Neural cell (in vitro differentiated cells): ENCODE data around the gene MPPED2. TPM values are rescaled to one million over a fixed set of nuclear protein-coding genes. Genes with fewer than 3 reads are reported as not detected.

Source experiments
- H2AFZ ChIP-seq: fragments of 200-600, 300-800 bp; sonication (generic), shearing (Covaris generic); 2 replicates; pipeline ENCODE4 v1.6.0; 2014; ENCODE audit warnings: low read depth, mild to moderate bottlenecking, antibody characterized with exemption, low read length, moderate library complexity
- H3F3A ChIP-seq: fragments of 200-600 bp; shearing (Covaris generic); 2 replicates; pipeline ENCODE4 v1.6.1; 2016; ENCODE audit warnings: mild to moderate bottlenecking, moderate library complexity, mixed read lengths, antibody characterized with exemption, low read length; ENCODE audit not compliant: insufficient read depth, poor library complexity, severe bottlenecking
- H3K27ac ChIP-seq: fragments of 200-600, 300-800 bp; sonication (generic), shearing (Covaris generic); 2 replicates; pipeline ENCODE4 v1.5.1; 2014; ENCODE audit warnings: mild to moderate bottlenecking, low read length, moderate library complexity
- H3K27me3 ChIP-seq: fragments of 300-800, 200-600 bp; sonication (generic), shearing (Covaris generic); 2 replicates; pipeline ENCODE4 v1.6.0; 2014; ENCODE audit warnings: mild to moderate bottlenecking, low read depth, low read length, moderate library complexity; ENCODE audit not compliant: insufficient read depth
- H3K36me3 ChIP-seq: fragments of 300-800, 200-600 bp; sonication (generic), shearing (Covaris generic); 2 replicates; pipeline ENCODE4 v1.5.1; 2014; ENCODE audit warnings: mild to moderate bottlenecking, antibody characterized with exemption, low read length, moderate library complexity; ENCODE audit not compliant: insufficient read depth
- H3K4me2 ChIP-seq: fragments of 300-800, 200-600 bp; sonication (generic), shearing (Covaris generic); 2 replicates; pipeline ENCODE4 v1.6.0; 2014; ENCODE audit warnings: mild to moderate bottlenecking, low read length
- H3K4me3 ChIP-seq: fragments of 300-800, 200-600 bp; sonication (generic), shearing (Covaris generic); 2 replicates; pipeline ENCODE4 v1.5.1; 2014; ENCODE audit warnings: mild to moderate bottlenecking, low read length, moderate library complexity
- H3K79me2 ChIP-seq: fragments of 200-600 bp; shearing (Covaris generic); replicated peaks from 2 replicates; pipeline ENCODE4 v1.6.0; 2014; ENCODE audit warnings: mild to moderate bottlenecking, low read length, moderate library complexity; ENCODE audit not compliant: insufficient read depth
- H3K9ac ChIP-seq: fragments of 300-800, 200-600 bp; sonication (generic), shearing (Covaris generic); 2 replicates; pipeline ENCODE4 v1.6.1; 2016; ENCODE audit warnings: mild to moderate bottlenecking, low read length, mixed read lengths
- H3K9me2 ChIP-seq: fragments of 200-600 bp; shearing (Covaris generic); 2 replicates; pipeline ENCODE4 v1.6.1; 2016; ENCODE audit warnings: mild to moderate bottlenecking, low read length, mixed read lengths; ENCODE audit not compliant: insufficient read depth
- H3K9me3 ChIP-seq: fragments of 200-600, 300-800 bp; sonication (generic), shearing (Covaris generic); 2 replicates; pipeline ENCODE4 v1.6.1; 2016; ENCODE audit warnings: mild to moderate bottlenecking, mixed run types, low read length, moderate library complexity, mixed read lengths
- H4K20me1 ChIP-seq: fragments of 200-600 bp; shearing (Covaris generic); 2 replicates; pipeline ENCODE4 v1.6.1; 2016; ENCODE audit warnings: mild to moderate bottlenecking, mixed run types; ENCODE audit not compliant: insufficient read depth
- EP300 ChIP-seq: fragments of 450-650 bp; conservative IDR thresholded peaks from 2 replicates; pipeline ENCODE4 v1.6.1; 2014; ENCODE audit warnings: antibody characterized with exemption, mild to moderate bottlenecking, moderate library complexity; ENCODE audit not compliant: poor library complexity, severe bottlenecking
- EZH2 ChIP-seq: fragments of 200-600, 300-800 bp; shearing (Covaris generic), sonication (generic); IDR thresholded peaks from 2 replicates; pipeline ENCODE4 v1.6.1; 2014; ENCODE audit warnings: antibody characterized with exemption, low read length, borderline replicate concordance, mild to moderate bottlenecking; ENCODE audit not compliant: insufficient read depth, poor library complexity, severe bottlenecking
- MXI1 ChIP-seq: fragments of 450-650 bp; conservative IDR thresholded peaks from 2 replicates; pipeline ENCODE4 v1.6.1; 2014; ENCODE audit warnings: antibody characterized with exemption, mild to moderate bottlenecking; ENCODE audit not compliant: poor library complexity, severe bottlenecking
- POLR2AphosphoS5 ChIP-seq: IDR thresholded peaks from 2 replicates; pipeline ENCODE4 v1.6.1; 2012
- RAD21 ChIP-seq: fragments of 450-650 bp; conservative IDR thresholded peaks from 2 replicates; pipeline ENCODE4 v1.6.1; 2014; ENCODE audit warnings: antibody characterized with exemption, mild to moderate bottlenecking, moderate library complexity
- SMC3 ChIP-seq: fragments of 450-650 bp; conservative IDR thresholded peaks from 2 replicates; pipeline ENCODE4 v1.6.1; 2014; ENCODE audit warnings: antibody characterized with exemption, mild to moderate bottlenecking, moderate library complexity; ENCODE audit not compliant: poor library complexity
- TAF1 ChIP-seq: IDR thresholded peaks from 2 replicates; pipeline ENCODE4 v1.6.1; 2012; ENCODE audit warnings: low read depth
- polyA plus RNA-seq: library from polyadenylated mRNA; depleted of rRNA; stranded (reverse); fragments of >200 nt; gene quantifications from 2 replicates; pipeline ENCODE4 v1.2.3, GENCODE V29; 2014
- TF ChIP-seq, protein P1 (sequence below): IDR thresholded peaks from 2 replicates; pipeline ENCODE4 v1.6.1; 2012; ENCODE audit warnings: borderline replicate concordance
- TF ChIP-seq, protein P2 (sequence below): fragments of 450-650 bp; IDR thresholded peaks from 2 replicates; pipeline ENCODE4 v1.5.1; 2014; ENCODE audit warnings: antibody characterized with exemption, mild to moderate bottlenecking, moderate library complexity; ENCODE audit not compliant: poor library complexity, severe bottlenecking

The MPPED2 gene
- polyA plus RNA-seq, 1 donor from 2014 or later: 99.7 TPM

DNA sequence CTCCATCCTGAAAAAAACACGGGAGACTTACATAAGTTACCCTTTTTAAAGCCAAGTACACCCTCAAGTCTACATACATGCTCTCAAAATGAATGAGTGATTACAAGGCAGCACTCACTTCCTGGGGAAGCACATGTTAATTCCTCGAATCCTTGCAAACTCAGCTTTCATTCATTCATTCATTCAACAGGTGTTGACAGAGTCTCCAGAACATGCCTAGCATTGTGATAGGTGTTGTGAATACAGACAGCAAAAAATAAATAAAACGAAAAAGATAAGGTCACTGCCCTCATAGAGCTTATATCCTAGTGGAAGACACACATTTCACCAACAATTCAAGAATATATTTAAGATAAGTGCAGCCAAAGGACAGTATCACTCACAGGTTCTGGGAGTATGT is 19.7 kb downstream of the MPPED2 start:
- no peaks in the 10 kb centered on the region for H3K9me2 ChIP-seq

DNA sequence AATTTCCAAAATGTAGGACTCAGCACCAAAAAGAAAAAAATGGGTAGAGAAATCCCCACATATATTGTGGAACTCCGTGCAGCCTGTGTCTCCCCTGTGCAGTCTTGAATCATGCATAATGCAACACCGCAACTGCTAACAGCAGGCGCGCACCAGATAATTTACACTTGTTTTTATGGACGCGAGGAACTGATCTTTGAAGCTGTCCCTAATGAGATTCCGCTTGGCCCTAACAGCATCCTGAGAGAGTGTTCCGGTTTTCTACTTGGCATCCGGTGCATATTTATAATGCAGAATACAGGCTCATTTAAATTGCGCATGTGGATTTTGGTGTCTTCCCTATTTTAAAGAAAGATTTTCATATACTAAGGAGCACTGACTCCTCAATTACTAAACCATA is 21.1 kb downstream of the MPPED2 start:
- Histone ChIP-seq H3K9me2 (no peaks in the 10 kb centered on the region), H4K20me1 (no peaks in the 10 kb centered on the region), H3K4me2 (peak overlapping the region; percentile 38), H3K9ac (peak overlapping the region; percentile 32), H3K27ac (peak overlapping the region; percentile 34), H3K9me3 (peaks cover 4% of the 10 kb centered on the region), H3F3A (peaks cover 3% of the 10 kb centered on the region), H3K27me3 (no peaks in the 10 kb centered on the region), H3K79me2 (peaks cover 70% of the 10 kb centered on the region), H2AFZ (no peak overlapping the region), H3K36me3 (peaks cover 9% of the 10 kb centered on the region), H3K4me3 (peak overlapping the region; percentile 49)
- TF ChIP-seq SMC3 (peak; percentile 22), POLR2AphosphoS5 (peak; percentile 39), RAD21 (no peak)
- TF ChIP-seq, protein P1, sequence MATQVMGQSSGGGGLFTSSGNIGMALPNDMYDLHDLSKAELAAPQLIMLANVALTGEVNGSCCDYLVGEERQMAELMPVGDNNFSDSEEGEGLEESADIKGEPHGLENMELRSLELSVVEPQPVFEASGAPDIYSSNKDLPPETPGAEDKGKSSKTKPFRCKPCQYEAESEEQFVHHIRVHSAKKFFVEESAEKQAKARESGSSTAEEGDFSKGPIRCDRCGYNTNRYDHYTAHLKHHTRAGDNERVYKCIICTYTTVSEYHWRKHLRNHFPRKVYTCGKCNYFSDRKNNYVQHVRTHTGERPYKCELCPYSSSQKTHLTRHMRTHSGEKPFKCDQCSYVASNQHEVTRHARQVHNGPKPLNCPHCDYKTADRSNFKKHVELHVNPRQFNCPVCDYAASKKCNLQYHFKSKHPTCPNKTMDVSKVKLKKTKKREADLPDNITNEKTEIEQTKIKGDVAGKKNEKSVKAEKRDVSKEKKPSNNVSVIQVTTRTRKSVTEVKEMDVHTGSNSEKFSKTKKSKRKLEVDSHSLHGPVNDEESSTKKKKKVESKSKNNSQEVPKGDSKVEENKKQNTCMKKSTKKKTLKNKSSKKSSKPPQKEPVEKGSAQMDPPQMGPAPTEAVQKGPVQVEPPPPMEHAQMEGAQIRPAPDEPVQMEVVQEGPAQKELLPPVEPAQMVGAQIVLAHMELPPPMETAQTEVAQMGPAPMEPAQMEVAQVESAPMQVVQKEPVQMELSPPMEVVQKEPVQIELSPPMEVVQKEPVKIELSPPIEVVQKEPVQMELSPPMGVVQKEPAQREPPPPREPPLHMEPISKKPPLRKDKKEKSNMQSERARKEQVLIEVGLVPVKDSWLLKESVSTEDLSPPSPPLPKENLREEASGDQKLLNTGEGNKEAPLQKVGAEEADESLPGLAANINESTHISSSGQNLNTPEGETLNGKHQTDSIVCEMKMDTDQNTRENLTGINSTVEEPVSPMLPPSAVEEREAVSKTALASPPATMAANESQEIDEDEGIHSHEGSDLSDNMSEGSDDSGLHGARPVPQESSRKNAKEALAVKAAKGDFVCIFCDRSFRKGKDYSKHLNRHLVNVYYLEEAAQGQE: no peak

More for the DNA sequence above, 19.7 kb downstream of the MPPED2 start:
- Histone ChIP-seq H3K27ac (no peak overlapping the region), H3K36me3 (peaks cover 9% of the 10 kb centered on the region), H3K27me3 (no peaks in the 10 kb centered on the region), H3F3A (peaks cover 3% of the 10 kb centered on the region), H3K4me2 (no peak overlapping the region), H3K9me3 (peaks cover 4% of the 10 kb centered on the region), H3K4me3 (no peak overlapping the region), H3K9ac (no peak overlapping the region), H4K20me1 (no peaks in the 10 kb centered on the region), H2AFZ (no peak overlapping the region), H3K79me2 (peaks cover 77% of the 10 kb centered on the region)
- TF ChIP-seq, protein P2, sequence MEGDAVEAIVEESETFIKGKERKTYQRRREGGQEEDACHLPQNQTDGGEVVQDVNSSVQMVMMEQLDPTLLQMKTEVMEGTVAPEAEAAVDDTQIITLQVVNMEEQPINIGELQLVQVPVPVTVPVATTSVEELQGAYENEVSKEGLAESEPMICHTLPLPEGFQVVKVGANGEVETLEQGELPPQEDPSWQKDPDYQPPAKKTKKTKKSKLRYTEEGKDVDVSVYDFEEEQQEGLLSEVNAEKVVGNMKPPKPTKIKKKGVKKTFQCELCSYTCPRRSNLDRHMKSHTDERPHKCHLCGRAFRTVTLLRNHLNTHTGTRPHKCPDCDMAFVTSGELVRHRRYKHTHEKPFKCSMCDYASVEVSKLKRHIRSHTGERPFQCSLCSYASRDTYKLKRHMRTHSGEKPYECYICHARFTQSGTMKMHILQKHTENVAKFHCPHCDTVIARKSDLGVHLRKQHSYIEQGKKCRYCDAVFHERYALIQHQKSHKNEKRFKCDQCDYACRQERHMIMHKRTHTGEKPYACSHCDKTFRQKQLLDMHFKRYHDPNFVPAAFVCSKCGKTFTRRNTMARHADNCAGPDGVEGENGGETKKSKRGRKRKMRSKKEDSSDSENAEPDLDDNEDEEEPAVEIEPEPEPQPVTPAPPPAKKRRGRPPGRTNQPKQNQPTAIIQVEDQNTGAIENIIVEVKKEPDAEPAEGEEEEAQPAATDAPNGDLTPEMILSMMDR: no peak
- TF ChIP-seq EP300 (no peak), POLR2AphosphoS5 (no peak), MXI1 (no peak), RAD21 (no peak), TAF1 (no peak), EZH2 (no peak), SMC3 (no peak)
- TF ChIP-seq, protein P1: no peak
